GM10248 (cell line): ENCODE results near the gene ZC3H15.

ENCODE experiments used
- CTCF ChIA-PET: fragments of 300-600 bp; sonication (Branson Sonifier 250); formaldehyde crosslinking; extraction: SDS; loops from one replicate; lab custom pipeline; 2021; ENCODE audit warnings: antibody characterized with exemption; lab: Yijun Ruan, JAX
- POLR2A ChIA-PET: fragments of 350-650 bp; sonication (Branson Sonifier 250); formaldehyde crosslinking; extraction: SDS; loops from one replicate; lab custom pipeline; 2020; ENCODE audit warnings: antibody characterized with exemption; lab: Yijun Ruan, JAX
- DNase-seq: peaks from one replicate; pipeline ENCODE4 v3.0.0; 2012; ENCODE audit errors: extremely low spot score
- TF ChIP-seq, protein P1 (sequence below): IDR thresholded peaks from 2 replicates; pipeline ENCODE4 v1.5.1; 2012; ENCODE audit warnings: mild to moderate bottlenecking, low read depth; ENCODE audit errors: extremely low read depth, missing control alignments, control extremely low read depth

ZC3H15 gene

DNA sequence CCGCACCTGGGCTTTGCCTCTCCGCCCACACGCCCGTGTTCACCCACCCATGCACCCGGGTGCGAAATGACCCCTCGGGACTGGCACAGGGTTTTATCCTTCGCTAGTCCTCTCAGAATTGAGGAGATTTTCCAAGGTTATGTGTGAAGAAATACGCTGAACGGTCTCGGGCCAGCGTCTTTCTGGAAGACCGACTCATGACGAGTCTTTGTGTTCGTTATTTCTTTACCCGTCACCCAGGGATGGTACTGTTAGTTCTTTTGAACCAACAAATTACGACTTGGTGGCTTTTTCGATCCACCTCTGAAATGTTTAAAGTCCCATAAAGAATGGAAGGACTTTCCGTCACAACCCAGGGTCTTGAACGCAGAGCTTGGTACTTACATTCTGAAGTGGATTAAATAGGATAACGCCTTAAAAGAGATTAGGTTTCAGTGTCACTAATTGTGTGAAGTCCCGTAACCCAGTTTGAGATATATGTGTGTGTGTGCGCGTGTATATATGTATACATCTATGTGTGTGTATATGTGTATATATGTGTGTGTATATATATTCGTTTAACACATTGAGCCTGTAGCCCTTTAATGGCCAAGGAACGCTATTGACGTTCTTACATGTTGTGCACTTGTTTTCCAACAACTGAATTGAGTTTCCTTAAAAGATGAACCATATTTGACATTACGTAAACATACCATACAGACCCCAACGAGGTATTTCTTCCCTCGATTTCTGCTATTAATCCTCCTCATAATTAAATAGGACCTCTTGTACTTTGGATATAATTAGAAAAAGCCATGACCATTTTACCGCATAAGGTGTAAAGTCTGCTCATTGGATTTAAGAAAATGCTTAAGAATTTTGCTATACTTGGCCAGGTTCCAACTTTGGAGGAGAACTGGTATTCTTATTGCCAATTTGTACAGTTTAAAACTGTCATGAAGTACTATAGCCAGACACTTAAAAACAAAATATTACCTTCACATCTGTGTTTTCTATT lies 889 bp downstream of the ZC3H15 start:
- ChIA-PET CTCF (interaction anchor here (1.2 to 1.4 kb wide), 2 partner anchors 9 to 154 kb away, joined by 4 read pairs; no protein-coding TSS in a partner anchor), POLR2A (no interaction called here)
- TF ChIP-seq, protein P1, sequence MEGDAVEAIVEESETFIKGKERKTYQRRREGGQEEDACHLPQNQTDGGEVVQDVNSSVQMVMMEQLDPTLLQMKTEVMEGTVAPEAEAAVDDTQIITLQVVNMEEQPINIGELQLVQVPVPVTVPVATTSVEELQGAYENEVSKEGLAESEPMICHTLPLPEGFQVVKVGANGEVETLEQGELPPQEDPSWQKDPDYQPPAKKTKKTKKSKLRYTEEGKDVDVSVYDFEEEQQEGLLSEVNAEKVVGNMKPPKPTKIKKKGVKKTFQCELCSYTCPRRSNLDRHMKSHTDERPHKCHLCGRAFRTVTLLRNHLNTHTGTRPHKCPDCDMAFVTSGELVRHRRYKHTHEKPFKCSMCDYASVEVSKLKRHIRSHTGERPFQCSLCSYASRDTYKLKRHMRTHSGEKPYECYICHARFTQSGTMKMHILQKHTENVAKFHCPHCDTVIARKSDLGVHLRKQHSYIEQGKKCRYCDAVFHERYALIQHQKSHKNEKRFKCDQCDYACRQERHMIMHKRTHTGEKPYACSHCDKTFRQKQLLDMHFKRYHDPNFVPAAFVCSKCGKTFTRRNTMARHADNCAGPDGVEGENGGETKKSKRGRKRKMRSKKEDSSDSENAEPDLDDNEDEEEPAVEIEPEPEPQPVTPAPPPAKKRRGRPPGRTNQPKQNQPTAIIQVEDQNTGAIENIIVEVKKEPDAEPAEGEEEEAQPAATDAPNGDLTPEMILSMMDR, result no peak

DNA sequence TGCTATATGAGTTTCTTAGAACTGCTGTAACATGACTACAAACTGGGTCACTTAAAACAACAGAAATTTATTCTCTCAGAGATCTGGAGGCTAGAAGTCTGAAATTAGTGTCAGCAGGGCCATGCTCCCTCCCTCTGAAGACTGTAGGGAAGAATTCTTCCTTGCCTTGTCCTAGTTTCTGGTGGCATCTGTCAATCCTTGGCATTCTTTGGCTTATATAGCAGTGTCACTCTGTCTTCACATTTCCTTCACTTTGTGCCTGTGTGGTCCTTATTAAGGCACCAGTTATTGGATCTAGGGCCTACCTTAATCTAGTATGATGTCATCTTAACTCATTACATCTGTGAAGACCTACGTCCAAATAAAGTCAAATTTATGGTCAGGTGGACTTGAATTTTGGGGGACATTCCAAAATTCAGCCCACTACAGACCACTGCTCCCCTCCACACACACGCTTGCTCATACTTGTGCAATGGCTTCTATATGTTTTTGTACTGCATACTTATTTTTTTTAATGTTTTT lies 7.6 kb downstream of the ZC3H15 start:
- POLR2A ChIA-PET, result interaction anchor here (0.7 kb wide), 1 partner anchor 198 kb away, joined by 3 read pairs; no protein-coding TSS in a partner anchor
- no peak for DNase-seq
- TF ChIP-seq, protein P1, result no peak

More for the DNA sequence above, 889 bp downstream of the ZC3H15 start:
- DNase-seq, result no peak

DNA sequence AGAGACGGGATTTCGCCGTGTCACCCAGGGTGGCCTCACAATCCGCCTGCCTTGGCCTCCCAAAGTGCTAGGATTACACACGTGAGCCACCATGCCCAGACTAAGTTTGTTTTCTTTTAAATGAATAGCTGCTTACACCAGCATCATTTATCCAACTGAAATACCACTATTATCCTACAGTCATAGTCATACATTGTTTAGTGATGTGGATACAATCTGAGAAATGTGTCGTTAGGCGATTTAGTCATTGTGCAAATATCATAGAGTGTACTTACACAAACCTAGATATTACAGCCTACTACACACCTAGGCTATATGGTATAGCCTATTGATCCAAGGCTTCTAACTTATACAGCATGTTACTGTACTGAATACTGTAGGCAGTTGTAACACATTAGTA lies 10.3 kb downstream of the ZC3H15 start:
- DNase-seq, result no peak
- POLR2A ChIA-PET, result no interaction called here
- CTCF ChIA-PET, result interaction anchor here (1.1 to 1.6 kb wide), 5 partner anchors 8 to 145 kb away, joined by 3 to 8 read pairs (median 3); partner anchors contain the start of gene ZC3H15
- TF ChIP-seq, protein P1, result no peak

More for the DNA sequence above, 7.6 kb downstream of the ZC3H15 start:
- CTCF ChIA-PET, result interaction anchor here (0.8 to 6.5 kb wide), 3 partner anchors 10 to 138 kb away, joined by 3 to 39 read pairs (median 5); no protein-coding TSS in a partner anchor

DNA sequence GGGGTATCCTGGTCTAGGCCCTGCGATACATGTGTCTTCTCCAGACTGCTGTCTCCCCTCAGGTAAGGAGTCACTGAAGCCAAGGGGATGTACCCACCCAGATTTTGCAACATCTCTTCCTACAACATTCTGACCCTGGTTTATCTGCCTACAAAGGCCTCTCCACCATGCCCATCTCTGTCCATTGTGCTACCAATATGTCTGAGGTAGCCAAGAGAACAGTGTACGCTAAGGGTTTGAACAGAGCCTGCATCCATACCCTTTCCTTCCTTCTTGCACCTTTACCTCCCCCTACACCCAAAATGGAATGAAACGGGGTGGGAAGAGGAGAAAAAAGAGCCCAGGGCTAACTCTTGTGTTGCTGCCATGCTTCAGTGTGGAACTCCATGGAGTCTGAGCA lies 11.9 kb downstream of the ZC3H15 start:
- TF ChIP-seq, protein P1, result no peak
- CTCF ChIA-PET, result interaction anchor here (1.6 kb wide), 1 partner anchor 10 kb away, joined by 3 read pairs; no protein-coding TSS in a partner anchor
- DNase-seq, result no peak
- POLR2A ChIA-PET, result no interaction called here

DNA sequence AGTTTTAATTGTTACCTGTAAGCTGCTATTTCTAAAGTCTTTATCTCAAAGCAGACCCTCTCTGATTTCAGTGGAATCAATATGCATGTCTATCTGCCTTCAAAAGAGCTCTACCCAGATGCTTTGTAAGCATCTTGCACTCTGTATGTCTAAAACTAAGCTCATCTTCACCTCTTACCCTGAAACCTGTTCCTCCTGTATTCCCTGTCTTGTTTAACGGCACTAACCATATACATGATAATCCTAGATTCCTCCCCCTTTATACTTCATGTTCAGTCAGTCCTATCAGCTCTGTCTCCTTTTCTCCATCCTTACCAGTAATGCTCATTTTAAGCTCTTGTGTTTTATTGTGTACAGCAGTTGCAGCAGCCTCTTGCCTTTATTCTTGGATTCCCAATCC lies 12.8 kb downstream of the ZC3H15 start:
- TF ChIP-seq, protein P1, result no peak
- POLR2A ChIA-PET, result no interaction called here

More for the DNA sequence above, 12.8 kb downstream of the ZC3H15 start:
- CTCF ChIA-PET, result interaction anchor here (1.1 to 2.6 kb wide), 5 partner anchors 8 to 144 kb away, joined by 3 to 10 read pairs (median 5); partner anchors contain the start of genes ITGAV and ZC3H15
- DNase-seq, result no peak
